NCI-H2081 (cell line): Measurements from ENCODE around the gene SCN10A.

ENCODE experiments used
- DNase-seq, 2 experiments: peaks; one replicate each; lab custom pipeline; 2025; lab: John Stamatoyannopoulos, UW

The SCN10A gene

DNA sequence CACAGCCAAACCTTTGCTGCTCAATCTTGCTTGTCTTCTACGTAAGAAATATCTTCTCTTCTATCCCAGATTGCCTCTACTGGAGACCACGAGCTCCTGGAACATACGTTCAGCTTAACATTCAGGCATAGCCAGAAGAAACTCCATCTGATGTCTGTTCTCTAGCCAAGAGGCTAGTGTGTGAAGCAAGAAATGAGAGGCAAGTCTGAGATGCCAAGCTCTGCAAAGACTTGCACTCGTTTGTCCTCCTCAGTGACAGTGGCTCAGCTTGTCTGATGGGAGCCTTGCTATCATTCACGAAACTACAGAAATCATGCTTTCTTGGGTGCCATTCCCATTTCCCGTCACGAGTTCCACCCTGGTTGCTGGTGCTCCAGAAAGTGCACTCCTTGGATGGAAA is at the start of gene SCN10A:
SCN10A (minus strand) TSS at position 192 of the 400 bp plus-strand sequence. CDS start 22,207 bp downstream, outside the sequence.
- no peak for DNase-seq

DNA sequence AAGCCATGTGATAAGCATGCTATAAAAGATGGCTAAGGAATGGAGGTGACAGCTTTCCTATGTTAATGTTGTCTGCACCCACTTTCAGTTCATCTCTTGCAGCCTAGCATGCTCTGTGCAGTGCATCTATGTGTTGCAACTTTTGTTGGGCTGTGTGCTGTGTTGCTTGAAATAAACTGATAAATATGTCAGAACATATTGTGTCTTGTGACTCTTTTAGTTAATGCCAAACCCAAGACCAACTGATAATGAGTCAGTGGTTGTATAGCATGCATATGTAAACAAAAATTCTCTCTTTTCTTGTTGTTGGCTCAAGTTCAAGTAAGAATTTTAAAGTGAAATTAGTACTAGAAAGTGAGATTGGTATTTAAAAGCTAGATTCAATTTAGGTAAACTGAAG is 37.0 kb upstream of the SCN10A start:
- no peak for DNase-seq

DNA sequence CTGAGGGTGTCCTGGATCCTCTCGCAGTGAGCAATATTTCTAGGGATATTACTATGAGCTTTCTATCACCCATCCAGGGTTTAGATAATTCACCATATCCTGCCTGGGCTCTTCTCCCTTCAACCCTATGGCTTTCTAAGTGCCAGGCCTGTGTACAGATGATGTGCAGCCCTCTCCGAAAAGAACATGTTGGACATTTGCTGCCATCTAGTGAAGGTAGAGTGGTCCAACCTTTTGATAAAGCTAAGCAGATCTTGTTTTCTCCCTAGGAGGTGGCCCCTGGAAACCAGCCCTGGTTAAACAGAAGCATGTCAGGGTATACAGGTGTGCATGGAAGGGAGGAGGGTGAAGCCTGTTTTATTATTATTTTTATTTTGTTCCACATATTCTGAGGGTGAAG is 27.9 kb upstream of the SCN10A start:
- DNase-seq = peak; percentile 26 to 70

DNA sequence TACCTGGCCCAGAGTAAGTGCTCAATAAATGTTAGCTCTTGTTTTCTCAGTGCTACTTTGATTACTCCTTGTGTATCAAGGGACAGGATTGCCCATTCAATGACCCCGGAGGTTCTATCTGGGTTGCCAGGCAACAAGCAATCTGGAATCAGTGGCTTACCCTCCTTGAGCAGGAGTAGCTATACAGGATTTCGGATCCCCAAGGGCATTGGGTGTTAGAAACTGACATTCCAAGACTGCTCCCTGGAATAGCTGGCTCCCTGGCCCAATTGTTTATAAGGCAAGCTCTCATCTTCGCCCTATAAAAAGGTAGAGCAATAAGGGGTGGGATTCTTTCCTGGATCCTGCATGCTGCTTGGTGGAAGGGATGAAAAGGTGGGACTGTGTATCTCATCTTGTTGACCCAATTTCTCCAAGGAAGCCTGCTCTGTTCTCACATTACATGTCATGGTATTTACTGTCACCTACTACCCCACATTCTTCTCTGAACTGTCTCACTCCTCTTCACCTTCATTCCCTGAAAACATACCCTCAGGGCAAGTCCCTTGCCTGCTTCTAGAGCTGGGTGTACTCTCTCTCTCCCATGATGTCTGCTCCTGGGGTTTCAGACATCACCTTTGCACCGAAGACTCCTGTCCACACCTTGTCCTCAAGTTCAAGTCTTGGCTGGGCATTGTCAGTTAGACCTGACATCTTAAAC is 26.4 kb upstream of the SCN10A start:
- no peak for DNase-seq

DNA sequence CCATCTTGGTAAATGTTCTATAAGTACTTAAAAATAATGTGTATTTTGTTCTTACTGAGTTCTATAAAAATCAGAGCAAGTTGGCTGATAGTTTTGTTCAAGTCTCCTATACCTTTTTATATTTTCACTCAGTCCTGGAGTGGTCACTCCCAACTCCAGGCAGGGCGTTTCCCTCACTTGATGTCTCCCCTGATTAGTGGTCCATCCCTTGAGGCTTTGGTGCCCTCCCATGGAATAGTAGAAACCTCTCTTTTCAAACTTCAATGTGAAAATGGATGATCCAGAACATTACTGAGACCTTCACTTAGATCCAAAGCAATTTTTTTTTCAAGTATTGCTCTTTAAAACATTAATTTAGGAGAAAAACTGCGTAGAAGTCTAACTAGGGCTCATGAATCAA is 25.0 kb upstream of the SCN10A start:
- DNase-seq = no peak

DNA sequence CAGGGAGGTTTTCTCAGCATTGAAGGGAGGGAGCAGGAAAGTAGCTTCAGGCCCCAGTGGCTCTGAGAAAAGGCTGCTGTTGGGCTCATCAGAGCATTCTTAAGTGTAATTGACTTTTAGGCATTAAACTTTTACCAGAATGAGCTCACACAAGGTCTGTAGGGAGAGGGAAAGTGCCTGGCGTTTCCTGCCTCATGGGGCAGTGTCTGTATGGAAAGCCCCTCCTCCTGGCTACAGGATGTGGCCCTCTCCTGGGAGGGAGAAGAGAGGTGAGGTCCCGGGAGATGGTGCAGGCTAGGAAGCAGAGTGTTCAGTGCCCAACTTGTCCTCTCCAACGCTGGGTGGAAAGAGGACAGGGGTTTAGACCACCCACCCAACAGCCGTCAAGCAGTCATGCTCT is 21.3 kb upstream of the SCN10A start:
- no peak for DNase-seq

DNA sequence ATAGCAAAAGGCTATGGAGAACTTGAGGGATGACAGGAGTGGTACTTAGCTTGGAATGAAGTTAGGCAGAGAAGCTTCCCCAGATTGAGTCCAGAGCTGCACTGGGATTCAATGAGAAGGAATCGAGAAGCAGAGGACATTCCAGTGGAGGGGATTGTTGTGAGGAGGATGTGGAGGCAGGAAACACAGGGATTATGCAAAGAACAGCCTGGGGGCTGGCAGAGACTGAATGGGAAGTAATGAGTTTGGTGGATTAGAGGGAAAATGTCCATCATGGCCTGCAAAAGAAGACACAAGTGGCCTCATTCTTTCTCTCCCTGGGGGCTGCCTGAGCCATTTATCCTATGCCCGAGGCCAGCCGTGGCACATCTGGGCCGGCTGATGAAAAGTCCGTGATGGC is 20.5 kb upstream of the SCN10A start:
- DNase-seq = no peak

DNA sequence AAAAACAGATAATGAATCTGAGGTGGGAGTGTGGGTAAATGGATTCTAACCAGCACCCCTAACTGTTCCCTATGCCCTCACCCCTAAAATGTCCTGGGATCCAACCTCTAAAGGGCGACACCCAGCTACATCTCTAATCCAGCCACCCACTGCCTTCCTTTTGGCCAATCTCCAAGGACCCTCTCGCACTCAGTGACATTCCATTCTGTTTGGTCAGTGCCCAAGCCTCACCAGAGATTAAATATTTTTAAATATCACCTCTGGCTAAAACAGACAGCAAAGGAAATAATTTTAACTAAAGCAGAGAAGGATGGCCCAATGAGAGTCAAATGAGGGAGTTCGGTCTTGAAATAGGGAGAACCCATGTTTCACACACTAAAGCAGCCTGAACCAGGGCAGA is 19.9 kb upstream of the SCN10A start:
- no peak for DNase-seq

DNA sequence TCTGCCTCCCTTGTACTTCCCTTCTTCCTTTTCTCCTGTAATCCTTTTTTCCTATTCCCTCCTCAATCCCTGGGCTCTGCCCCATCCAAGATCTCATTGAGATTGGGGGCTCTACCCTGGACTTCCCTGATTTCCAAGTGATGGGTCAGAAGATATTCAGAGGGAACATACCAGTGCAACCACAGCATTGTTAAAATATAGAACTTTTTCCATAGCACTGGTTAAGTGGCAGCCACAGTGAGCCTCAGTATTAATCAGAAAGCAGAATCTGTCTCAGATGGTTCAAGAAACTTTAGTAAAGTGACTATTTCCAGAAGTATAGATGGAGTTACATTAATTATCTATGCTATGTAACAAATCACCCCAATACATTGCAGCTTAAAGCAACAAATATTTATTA is 18.7 kb upstream of the SCN10A start:
- no peak for DNase-seq

DNA sequence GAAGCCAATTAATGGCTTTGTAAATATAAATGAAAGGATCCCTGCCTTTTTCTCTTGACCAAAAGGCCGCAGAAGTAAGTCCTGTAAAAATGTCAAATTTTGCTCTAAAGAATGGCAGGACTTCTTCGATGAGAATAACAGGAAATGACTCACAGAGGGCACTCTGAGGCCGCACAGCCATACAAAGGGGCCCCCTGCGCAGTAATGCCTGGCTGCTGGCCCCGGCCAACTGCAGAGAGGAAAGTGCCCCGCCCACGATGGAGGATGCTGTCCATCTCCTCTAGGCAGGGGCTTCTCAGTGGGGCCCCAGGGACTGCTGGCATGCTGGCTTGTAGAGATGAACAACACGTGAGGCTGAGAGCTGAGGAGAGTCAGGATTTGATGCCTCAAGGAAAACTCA is 18.1 kb upstream of the SCN10A start:
- DNase-seq = peak in 1 of 2 experiments; percentile 42

DNA sequence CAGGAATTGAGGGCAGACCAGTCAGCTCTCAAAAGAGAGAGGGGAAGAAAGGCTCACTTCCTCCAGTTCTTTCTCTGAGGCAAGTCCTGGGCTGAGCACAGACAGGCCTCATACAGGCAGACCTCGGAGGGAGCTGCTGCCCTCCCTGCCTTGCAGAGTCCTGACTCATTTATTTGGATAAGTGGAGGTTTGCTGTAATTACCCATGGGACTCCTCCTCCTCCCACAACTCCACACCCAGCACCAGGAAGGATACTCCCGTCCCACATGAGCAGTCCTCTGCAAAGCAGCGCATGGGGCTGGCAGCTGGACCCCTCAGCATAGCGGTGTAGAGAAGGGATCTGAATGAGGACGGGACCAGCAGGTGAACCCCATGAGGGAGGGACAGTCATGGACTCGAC is 13.4 kb upstream of the SCN10A start:
- DNase-seq = no peak

DNA sequence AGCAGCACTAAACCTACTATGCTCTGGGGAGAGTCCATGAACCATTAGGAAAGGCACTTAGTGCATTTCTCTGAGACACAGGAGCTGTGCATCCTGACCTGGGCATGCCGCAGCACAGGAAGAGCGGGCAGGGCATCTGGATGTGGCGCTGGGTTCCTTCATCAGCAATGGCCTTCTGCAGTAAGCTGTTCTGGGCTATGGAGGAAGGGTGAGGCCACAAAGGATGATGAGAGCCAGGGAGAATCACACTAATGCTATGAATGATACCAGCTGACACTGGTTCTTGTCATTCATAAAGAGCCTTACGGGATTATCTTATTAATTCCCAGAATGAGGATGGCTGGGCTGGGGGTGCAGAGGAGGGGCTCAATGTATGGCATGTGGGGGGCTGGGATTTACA is 12.7 kb upstream of the SCN10A start:
- no peak for DNase-seq

DNA sequence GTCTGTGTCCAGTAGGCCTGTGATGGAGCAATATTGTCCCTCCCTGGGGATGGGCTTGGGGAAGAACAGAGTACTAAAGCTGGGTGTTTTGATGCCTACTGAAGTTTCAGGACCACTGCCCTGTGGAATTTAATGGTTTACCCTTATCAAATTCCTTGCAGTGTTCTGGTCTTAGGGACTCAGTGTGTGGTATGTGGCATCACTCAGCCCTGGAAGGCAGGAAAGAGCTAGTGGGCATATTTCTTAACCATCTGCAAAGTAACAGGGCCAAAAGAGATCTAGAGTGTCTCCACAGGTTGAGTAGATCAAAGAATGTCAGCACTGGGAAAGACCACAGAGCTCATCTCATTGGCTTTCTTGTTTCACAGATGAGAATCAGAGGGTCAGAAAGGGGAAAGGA is 11.8 kb upstream of the SCN10A start:
- no peak for DNase-seq

DNA sequence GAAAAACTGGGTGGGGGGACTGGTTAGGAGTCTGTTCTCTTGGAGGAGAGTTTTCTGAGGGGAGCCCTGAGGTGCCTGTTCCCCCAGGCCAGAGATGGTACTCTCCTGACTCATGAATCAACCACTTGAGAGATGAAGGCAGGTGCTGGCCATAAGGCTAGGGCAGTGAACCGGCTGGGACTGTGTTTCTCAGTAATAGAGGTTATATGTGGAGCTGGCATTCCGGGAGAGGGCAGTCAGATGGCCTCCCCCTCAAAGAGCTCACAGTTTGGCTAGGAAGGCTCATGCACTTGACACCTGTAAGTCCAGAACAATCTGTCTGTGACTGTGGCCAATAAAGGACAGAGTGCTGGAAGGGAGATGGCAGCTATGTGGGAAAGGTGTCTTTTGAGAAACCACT is 10.0 kb upstream of the SCN10A start:
- no peak for DNase-seq

DNA sequence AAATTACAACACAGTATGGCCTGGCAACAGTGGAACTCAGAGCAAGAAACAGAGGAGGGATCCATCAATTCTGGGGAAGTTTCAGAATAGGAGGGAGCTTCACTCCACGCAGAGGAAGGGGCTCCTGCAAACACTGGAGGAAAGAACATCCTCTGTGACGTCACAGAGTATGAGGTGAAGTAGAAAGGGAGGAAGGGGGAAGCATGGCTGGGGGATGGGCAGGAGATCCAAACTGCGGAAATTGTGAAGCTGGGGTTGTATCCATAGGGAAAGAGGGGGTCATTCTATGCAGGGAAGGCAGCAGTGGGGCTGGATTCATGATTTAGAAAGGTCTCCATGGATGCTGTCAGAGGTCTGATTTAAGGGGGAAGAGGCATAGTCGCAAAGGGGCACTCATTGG is 8.3 kb upstream of the SCN10A start:
- no peak for DNase-seq

DNA sequence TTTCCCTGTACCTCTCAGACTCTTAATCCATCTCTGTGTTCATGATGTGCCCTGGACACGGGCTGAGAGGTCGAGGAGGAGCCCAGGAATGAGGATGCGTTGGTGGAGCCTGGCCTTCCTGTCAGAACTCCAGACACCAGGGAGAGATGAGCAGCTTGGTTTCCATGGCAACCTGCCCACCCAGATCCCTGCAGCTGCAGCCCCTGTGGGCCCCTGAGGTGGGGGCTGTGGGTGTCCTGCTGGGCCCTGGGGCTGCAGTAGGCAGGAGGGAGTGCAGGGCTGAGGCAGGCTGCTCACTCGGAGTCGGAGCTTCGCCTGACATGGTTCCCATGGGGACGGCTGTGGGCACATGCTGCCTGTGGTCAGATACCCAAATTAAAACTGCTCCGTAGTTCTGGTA is 7.7 kb upstream of the SCN10A start:
- DNase-seq = no peak

DNA sequence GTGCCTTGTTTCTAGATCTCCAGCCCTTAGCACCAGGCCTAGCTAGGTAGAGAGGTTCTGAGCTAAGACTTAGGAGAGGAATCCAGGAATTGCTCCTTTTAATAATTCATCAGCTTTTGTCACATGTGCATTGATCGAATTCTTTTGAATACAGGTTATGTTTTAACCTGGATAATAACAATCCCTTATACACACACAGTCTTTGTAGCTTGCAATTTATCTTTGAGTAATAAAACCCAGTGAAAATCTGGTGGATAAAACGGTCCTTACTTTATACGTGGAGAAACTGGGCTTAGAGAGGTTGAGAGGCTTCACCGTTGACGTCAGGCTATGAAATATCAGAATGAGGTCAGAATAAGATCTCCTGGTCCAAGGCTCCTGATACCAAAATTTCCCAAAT is 7.2 kb upstream of the SCN10A start:
- DNase-seq = no peak

DNA sequence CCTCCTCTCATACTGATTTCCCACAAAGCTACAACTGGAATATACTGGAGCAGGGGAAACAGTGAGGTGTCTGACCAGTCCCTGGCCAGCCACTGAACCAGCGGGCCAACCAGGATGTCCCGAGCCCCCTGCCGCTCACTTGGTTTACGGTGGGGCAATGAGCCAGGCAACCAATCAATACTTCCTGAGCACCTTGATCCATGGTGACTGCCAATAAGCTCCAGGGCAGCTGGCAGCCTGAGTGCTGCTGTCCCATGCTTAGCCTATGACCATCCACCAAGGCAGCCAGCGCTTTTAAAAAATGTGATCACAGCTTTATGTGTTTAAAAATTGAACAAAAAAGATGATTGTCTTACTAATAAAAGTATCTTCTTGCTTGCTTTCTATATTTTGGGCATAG is 4.2 kb downstream of the SCN10A start:
- no peak for DNase-seq

DNA sequence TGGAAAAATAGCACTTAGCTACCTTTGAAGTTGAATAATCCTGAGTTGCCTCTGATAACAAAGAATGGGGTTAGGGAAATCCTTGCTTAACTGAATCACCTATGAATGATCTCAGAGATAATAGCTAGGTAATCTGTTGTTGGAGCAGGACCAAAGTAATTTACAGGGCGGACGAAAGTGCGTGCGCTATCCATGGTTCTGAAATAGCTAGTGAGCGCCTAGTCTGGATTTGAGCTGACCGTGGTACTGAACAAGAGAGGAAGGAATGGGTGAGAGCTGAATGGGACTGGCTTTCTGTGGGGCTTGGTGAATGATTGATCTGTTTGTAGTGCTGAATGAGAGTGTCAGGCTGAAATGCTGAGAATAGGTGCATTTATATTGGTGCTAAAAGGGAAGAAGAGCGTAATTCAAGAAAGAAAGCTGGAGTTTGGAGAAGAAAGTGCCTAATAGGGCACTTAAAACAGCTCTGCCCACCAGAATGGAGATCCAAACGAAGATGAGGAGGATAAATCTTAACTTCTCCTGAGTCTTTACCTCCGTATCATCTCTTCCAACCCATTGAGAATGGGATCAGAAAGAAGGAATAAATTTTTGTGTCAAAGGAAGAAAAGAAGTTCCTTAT is 10.1 kb downstream of the SCN10A start:
- DNase-seq = peak in 1 of 2 experiments; percentile 21

DNA sequence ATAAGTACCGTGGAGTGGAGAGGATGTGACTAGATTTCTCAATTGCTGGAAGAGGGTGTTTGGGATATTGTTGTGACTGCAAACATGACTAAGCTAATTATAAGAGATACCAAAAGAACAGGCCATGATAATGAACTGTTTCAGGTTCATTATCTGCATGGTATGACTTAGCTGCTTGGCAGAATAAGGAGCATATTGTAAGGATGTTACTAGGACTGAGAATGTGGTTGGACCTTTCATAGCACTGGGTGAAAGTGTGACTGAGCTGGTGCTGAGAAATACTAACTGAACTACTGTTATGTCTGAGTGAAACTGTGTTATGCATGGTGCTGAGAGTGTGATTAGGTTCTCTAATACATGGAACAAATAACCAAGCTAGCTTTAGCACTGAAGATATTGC is 11.0 kb downstream of the SCN10A start:
- no peak for DNase-seq

DNA sequence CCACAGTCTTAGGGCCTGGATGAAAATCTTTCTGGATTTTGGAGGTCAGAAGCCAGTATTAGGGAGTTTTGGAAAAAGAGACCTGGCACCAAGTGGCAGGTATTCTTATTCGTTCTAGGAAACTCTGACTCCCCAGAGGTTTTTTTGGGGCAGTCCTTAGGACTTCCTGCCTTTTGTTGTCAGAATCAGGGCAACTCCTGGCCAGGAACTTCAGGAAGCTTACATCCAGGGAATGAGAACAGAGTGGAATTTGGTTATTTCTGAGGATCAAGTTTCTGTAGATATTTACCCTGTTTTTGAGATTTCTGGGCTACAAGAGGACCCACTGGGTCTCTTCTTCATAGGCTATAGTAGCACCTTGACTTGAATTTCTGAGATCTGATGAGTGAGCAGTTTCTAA is 15.5 kb downstream of the SCN10A start:
- no peak for DNase-seq

DNA sequence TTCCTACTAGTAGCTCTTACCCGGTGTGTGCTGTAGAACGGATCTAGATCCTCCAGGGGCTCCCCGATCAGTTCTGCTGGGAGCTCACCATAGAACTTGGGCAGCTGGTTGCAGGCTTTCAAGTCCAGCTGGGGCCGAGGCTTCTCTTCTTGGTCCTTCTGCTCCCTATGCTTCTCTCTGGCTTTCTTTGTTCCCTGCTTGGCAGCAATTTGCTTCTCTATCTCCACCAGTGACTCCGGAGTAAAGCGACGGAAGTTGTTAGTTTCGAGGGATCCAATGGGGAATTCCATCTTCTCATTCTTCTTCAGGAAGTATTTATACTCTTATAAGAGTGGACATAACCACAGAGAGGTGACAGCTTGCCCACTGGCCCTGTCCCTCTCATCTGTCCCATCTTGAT is 22.3 kb downstream of the SCN10A start:
- no peak for DNase-seq

DNA sequence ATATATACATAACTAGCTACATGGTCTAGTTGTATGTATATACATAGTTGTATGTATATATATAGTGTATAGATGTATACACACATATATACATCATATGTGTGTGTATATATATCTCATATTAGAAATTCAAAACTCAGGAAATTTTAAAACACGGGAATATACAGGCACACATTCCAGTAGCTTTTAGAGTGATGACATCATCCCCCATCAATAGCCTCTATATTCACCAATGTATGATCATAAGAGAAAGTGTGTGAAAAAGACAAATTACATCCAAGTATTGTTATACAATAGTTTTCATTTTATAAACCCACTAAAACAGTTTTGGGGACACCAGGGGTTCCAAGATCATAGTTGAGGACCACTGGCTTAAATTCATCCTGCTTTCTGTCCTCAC is 23.0 kb downstream of the SCN10A start:
- DNase-seq = no peak

DNA sequence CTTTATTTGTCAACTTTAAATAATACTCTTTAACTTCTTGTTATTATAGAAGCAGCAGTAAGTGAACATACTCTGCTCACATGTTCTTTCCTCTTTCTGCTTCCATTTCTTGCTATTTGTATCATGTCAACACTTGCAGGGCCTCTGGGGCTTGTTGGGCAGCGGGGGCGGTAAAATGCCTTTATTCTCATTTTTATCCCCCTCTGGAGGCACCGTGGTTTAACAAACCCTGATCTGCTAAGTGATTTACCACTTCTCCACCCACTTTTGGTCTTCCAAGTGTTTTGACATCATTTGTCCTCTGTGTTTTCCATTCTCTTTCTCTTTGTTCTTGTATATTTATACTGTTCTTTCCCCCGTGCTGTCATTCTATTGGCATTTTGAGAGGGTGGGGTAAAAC is 33.9 kb downstream of the SCN10A start:
- DNase-seq = no peak
